K562 (cell line): ENCODE results near the gene DAGLB. TPM values are rescaled to one million over a fixed set of nuclear protein-coding genes. Genes with fewer than 3 reads are reported as not detected.
A peak's percentile ranks its signal among the peaks of the same experiment; 100 is the strongest.

Experiments used
- BRD9 ChIP-seq: fragments of 450-650 bp; IDR thresholded peaks from 2 replicates; pipeline ENCODE4 v1.6.1; 2018; ENCODE audit warnings: low read depth; ENCODE audit not compliant: partially characterized antibody
- ESRRB ChIP-seq: fragments of 250-450 bp; sonication (Bioruptor Pico); IDR thresholded peaks from 2 replicates; pipeline ENCODE4 v1.5.0; 2020; ENCODE audit warnings: mild to moderate bottlenecking, moderate library complexity, borderline replicate concordance
- ETS2 ChIP-seq: IDR thresholded peaks from 2 replicates; pipeline ENCODE4 v1.6.1; 2016; ENCODE audit warnings: borderline replicate concordance, missing genetic modification characterization, mild to moderate bottlenecking, moderate library complexity, missing compliant biosample characterization; ENCODE audit not compliant: poor library complexity, severe bottlenecking
- FOXA3 ChIP-seq, 2 experiments: fragments of 450-650 bp in 1 of 2; sonication (generic) in 1 of 2; formaldehyde crosslinking; IDR thresholded peaks in 1 of 2; conservative IDR thresholded peaks in 1 of 2; 2 replicates each; pipeline versions ENCODE4 v1.4.0 to v1.8.0; 2020 to 2022; ENCODE audit warnings: mild to moderate bottlenecking in 2 of 2, missing genetic modification reagents in 1 of 2
- GTF2F1 ChIP-seq: IDR thresholded peaks from 2 replicates; pipeline ENCODE4 v1.6.1; 2011; ENCODE audit warnings: low read depth, low read length, improper control_type of control experiment
- IFI16 ChIP-seq: fragments of 250-450 bp; sonication (Bioruptor Pico); IDR thresholded peaks from 2 replicates; pipeline ENCODE4 v2.1.2; 2022; ENCODE audit warnings: mild to moderate bottlenecking, inconsistent platforms
- KDM1A ChIP-seq, 2 experiments: fragments of 450-650 bp; IDR thresholded peaks; 2 replicates each; pipeline ENCODE4 v1.6.1; 2016; ENCODE audit warnings: mild to moderate bottlenecking in 2 of 2
- NR2C1 ChIP-seq, 2 experiments: fragments of 450-650 bp; IDR thresholded peaks; 2 replicates each; pipeline ENCODE4 v1.6.1; 2017; ENCODE audit warnings: mild to moderate bottlenecking in 2 of 2, antibody characterized with exemption in 1 of 2, inconsistent platforms in 1 of 2, missing compliant biosample characterization in 1 of 2, missing genetic modification characterization in 1 of 2
- POLR2H ChIP-seq: IDR thresholded peaks from 2 replicates; pipeline ENCODE4 v1.6.1; 2016; ENCODE audit warnings: missing genetic modification characterization, low read depth, mild to moderate bottlenecking, control low read depth, missing compliant biosample characterization, moderate library complexity
- PTRF ChIP-seq: fragments of 450-650 bp; IDR thresholded peaks from 2 replicates; pipeline ENCODE4 v1.6.1; 2016; ENCODE audit warnings: mild to moderate bottlenecking, missing genetic modification characterization, missing compliant biosample characterization
- RNF2 ChIP-seq: sonication (generic); IDR thresholded peaks from 2 replicates; pipeline ENCODE4 v1.6.1; 2016
- SIN3B ChIP-seq: fragments of 450-650 bp; IDR thresholded peaks from 2 replicates; pipeline ENCODE4 v1.6.1; 2017; ENCODE audit warnings: low read depth, mild to moderate bottlenecking, moderate library complexity
- SMARCE1 ChIP-seq: fragments of 450-650 bp; IDR thresholded peaks from 2 replicates; pipeline ENCODE4 v1.7.1; 2016; ENCODE audit warnings: mild to moderate bottlenecking
- STAG1 ChIP-seq: sonication (generic); formaldehyde crosslinking; IDR thresholded peaks from 2 replicates; pipeline ENCODE4 v1.5.0; 2020; ENCODE audit warnings: missing genetic modification reagents, borderline replicate concordance
- TBP ChIP-seq: optimal IDR thresholded peaks from 2 replicates; pipeline ENCODE3; 2011; ENCODE audit warnings: low read depth, low read length, improper control_type of control experiment
- VEZF1 ChIP-seq: fragments of 200-800 bp; sonication (Bioruptor generic); IDR thresholded peaks from 2 replicates; pipeline ENCODE4 v1.6.1; 2017; ENCODE audit warnings: missing genetic modification characterization, missing compliant biosample characterization
- ZNF274 ChIP-seq: IDR thresholded peaks from 2 replicates; pipeline ENCODE4 v1.6.1; 2011; ENCODE audit warnings: low read depth, mild to moderate bottlenecking, low read length, moderate library complexity, borderline replicate concordance
- ZNF3 ChIP-seq: fragments of 250-450 bp; sonication (Bioruptor Pico); IDR thresholded peaks from 2 replicates; pipeline ENCODE4 v1.5.0; 2021; ENCODE audit warnings: mild to moderate bottlenecking, moderate library complexity
- polyA plus RNA-seq, 8 experiments: library from polyadenylated mRNA; depleted of rRNA in 4 of 8; stranded (reverse) in 5 of 8; unstranded in 3 of 8; fragments of >200 nt; fragmentation: Nextera tagmentation in 2 of 8; fragmentation: Illumina TruSeq in 1 of 8; extraction: Ambion mirVana in 2 of 8; extraction: Trizol in 1 of 8; gene quantifications; 2 replicates each; pipeline versions ENCODE4 v1.2.1 to v1.2.3, GENCODE V29; 2011 to 2014; ENCODE audit warnings: inconsistent platforms in 1 of 8, missing spikeins in 1 of 8
- total RNA-seq, 7 experiments: library from RNA; depleted of rRNA in 6 of 7; stranded (reverse); fragments of >200 nt in 6 of 7; fragmentation: Illumina TruSeq in 2 of 7; extraction: Trizol in 2 of 7; gene quantifications; 2 replicates each; pipeline versions ENCODE4 v1.2.1 to v1.2.3, GENCODE V29; 2011 to 2021; ENCODE audit warnings: low replicate concordance in 1 of 7
- TF ChIP-seq, protein P1 (sequence below): fragments of 250-450 bp; sonication (Bioruptor Pico); IDR thresholded peaks from 2 replicates; pipeline ENCODE4 v1.8.0; 2021; ENCODE audit warnings: moderate library complexity, mild to moderate bottlenecking, inconsistent platforms
- TF ChIP-seq, protein P2 (sequence below): fragments of 250-450 bp; sonication (Bioruptor Pico); IDR thresholded peaks from 2 replicates; pipeline ENCODE4 v1.4.0; 2020; ENCODE audit warnings: mild to moderate bottlenecking
- TF ChIP-seq, protein P3 (sequence below), 2 experiments: IDR thresholded peaks in 1 of 2; conservative IDR thresholded peaks in 1 of 2; 2 replicates each; pipeline ENCODE4 v1.6.1; 2016; ENCODE audit warnings: low read depth in 2 of 2, mild to moderate bottlenecking in 1 of 2, missing compliant biosample characterization in 1 of 2, missing genetic modification characterization in 1 of 2, moderate library complexity in 1 of 2

Gene DAGLB
- total and polyA plus RNA-seq, 9 of the 15 experiments (the other 6 are each of a cell fraction or from before 2014, with no cell fraction given), result 0.92 to 16.4 (median 9.3) TPM

DNA sequence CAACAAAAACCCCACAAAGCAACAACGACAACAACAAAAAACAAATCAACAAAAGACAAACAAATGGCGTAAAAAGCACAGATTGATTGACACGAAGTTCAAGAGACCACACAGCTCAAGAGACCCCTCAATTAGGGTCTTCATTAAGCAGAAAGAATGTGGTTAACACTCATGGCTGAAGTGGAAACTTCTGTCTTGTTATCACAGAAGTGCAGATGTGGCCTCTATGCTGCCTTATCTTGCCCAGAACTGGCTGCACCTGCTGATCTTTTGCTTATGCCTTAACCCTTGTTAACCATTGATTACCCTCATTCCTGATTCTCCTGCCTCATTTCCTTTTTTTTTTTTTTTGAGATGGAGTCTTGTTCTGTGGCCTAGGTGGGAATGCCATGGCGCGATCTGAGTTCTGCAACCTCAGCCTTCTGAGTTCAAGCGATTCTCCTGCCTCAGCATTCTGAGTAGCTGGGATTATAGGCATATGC is 3.5 kb upstream of the DAGLB start (continued):
- TF ChIP-seq BRD9 (peak; percentile 59), TBP (no peak), ETS2 (tag) (no peak), ZNF3 (CRISPR knock-in tag) (no peak), IFI16 (CRISPR knock-in tag) (no peak), SMARCE1 (peak; percentile 99), VEZF1 (CRISPR knock-in tag) (peak; percentile 68), ZNF274 (peak; percentile 56; the same call in 1 of the 2 replicates), KDM1A (IDR thresholded peaks at IDR 0.05) (peak; percentile 97), SIN3B (no peak), ESRRB (no peak), PTRF (tag) (no peak), POLR2H (tag) (no peak), NR2C1 (IDR thresholded peaks at IDR 0.05) (no peak), NR2C1 (tag; IDR thresholded peaks at IDR 0.05) (peak; percentile 51), RNF2 (peak; percentile 58; the same call in 1 of the 2 replicates), GTF2F1 (no peak), FOXA3 (CRISPR knock-in tag; conservative IDR thresholded peaks at IDR 0.05 in 1 of 2, IDR thresholded peaks at IDR 0.05 in 1 of 2) (no peak), STAG1 (no peak)
- TF ChIP-seq, protein P1, sequence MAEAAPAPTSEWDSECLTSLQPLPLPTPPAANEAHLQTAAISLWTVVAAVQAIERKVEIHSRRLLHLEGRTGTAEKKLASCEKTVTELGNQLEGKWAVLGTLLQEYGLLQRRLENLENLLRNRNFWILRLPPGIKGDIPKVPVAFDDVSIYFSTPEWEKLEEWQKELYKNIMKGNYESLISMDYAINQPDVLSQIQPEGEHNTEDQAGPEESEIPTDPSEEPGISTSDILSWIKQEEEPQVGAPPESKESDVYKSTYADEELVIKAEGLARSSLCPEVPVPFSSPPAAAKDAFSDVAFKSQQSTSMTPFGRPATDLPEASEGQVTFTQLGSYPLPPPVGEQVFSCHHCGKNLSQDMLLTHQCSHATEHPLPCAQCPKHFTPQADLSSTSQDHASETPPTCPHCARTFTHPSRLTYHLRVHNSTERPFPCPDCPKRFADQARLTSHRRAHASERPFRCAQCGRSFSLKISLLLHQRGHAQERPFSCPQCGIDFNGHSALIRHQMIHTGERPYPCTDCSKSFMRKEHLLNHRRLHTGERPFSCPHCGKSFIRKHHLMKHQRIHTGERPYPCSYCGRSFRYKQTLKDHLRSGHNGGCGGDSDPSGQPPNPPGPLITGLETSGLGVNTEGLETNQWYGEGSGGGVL (CRISPR knock-in tag), result no peak
- TF ChIP-seq, protein P2, sequence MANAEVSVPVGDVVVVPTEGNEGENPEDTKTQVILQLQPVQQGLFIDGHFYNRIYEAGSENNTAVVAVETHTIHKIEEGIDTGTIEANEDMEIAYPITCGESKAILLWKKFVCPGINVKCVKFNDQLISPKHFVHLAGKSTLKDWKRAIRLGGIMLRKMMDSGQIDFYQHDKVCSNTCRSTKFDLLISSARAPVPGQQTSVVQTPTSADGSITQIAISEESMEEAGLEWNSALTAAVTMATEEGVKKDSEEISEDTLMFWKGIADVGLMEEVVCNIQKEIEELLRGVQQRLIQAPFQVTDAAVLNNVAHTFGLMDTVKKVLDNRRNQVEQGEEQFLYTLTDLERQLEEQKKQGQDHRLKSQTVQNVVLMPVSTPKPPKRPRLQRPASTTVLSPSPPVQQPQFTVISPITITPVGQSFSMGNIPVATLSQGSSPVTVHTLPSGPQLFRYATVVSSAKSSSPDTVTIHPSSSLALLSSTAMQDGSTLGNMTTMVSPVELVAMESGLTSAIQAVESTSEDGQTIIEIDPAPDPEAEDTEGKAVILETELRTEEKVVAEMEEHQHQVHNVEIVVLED (CRISPR knock-in tag), result no peak
- TF ChIP-seq, protein P3, sequence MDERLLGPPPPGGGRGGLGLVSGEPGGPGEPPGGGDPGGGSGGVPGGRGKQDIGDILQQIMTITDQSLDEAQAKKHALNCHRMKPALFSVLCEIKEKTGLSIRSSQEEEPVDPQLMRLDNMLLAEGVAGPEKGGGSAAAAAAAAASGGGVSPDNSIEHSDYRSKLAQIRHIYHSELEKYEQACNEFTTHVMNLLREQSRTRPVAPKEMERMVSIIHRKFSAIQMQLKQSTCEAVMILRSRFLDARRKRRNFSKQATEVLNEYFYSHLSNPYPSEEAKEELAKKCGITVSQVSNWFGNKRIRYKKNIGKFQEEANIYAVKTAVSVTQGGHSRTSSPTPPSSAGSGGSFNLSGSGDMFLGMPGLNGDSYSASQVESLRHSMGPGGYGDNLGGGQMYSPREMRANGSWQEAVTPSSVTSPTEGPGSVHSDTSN (CRISPR knock-in tag; IDR thresholded peaks at IDR 0.05; ENCODE audit: low read depth), result no peak
- TF ChIP-seq, protein P3 (tag; conservative IDR thresholded peaks at IDR 0.05; ENCODE audit: low read depth), result no peak
